HG03442 (cell line): Measurements from ENCODE around the gene CAMK4.
A peak's percentile ranks its signal among the peaks of the same experiment; 100 is the strongest.
"Not testable (repeated sequence)": the region's sequence is repeated elsewhere in the genome, so short reads cannot be mapped to it uniquely, and the experiment has no call there.

Experiments
- ATAC-seq: cut with Tn5 transposase; IDR thresholded peaks from one replicate; pipeline ENCODE4 v1.9.1; 2021; ENCODE audit warnings: mild to moderate bottlenecking, moderate library complexity; ENCODE audit not compliant: unreplicated experiment

CAMK4 gene

DNA sequence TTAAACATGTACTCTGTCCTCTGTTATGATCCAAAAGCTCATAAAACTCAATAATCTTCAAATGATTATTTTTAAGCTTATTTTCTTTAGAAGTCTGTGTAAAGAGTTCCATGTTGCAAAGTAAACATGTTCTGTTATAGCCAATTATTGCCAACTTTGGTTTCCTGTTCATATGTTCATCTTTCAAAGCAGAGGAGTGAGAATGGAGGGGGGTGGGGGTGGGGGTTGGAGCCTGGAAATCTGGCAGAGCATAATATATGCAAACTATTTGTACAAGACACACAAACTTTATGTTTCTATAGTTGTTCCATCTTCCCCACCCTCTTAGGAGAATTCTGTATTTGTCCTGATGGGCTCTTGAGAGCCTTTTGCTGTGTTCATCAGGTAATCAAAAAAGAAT, 153.1 kb downstream of the CAMK4 start:
- no peak for ATAC-seq

- ATAC-seq: no peak
Measured at GRCh38 chr5:111379391-111379816, 155.2 kb downstream of the CAMK4 start.

DNA sequence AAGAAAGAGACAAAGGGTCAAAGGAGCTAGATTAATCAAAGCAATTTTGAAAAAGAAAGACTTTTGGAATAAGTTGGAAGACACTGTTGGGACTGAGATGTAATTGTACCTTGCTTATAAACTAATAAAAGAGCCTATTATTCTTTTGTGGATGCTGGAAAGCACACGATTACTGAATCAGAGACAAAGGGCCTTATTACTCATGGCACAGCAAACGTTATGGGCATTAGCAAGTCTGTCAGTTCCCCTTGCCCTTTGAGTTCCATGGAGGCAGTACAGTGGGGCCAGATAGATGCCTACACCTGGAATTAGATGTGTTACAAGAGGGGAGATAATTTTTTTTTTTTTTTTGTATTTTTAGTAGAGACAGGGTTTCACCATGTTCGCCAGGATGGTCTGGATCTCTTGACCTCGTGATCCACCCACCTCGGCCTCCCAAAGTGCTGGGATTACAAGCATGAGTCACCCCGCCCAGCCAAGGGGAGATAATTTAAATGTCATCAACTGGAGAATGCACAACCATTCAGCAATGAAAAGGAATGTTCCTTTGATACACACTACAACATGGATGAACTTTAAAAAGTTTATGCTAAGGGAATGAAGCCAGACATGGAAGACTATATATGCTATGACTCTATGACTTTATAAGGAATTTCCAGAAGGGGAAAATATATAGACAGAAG, 159.2 kb downstream of the CAMK4 start:
- ATAC-seq: no peak

- no peak for ATAC-seq
Measured at GRCh38 chr5:111384220-111384619, 160.0 kb downstream of the CAMK4 start.

GRCh38 chr5:111385051-111385450, 160.9 kb downstream of the CAMK4 start:
- ATAC-seq: no peak

- no peak for ATAC-seq
Measured at GRCh38 chr5:111385970-111386831, 162.0 kb downstream of the CAMK4 start.

DNA sequence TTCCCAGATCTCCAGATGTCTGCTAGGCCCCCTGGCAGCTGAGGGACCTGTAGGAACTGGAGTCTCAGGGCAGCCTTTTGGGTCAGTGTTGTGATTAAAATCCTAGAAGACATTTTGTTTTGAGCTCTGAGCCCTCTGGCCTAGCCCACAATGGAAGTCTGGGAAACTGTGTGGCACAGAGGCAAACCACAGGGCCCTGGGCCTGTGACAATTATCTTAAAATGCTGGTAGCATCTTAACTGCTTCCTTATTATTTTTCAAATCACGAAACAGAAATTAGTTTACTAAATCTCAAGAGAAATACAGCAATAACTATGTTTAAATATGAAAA, 162.6 kb downstream of the CAMK4 start:
- ATAC-seq: no peak

DNA sequence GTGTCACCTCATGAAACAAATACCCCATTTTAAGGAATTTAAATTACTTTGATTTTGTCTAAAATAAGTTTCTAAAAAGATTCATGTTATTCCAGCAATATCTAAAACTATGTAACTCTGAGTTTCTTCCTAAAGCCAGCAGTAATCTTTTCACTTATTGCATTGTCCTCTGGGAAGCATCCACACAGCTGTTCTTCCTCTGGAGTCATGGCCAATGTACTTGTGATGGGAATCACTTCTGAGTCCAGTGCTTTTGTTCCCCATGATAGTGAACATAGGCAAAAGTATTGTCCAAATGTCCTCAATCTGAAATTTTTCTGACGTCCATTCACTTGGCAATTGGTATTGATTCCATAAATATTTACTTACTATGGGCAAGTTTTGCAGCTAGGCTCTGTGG, 163.2 kb downstream of the CAMK4 start:
- no peak for ATAC-seq

DNA sequence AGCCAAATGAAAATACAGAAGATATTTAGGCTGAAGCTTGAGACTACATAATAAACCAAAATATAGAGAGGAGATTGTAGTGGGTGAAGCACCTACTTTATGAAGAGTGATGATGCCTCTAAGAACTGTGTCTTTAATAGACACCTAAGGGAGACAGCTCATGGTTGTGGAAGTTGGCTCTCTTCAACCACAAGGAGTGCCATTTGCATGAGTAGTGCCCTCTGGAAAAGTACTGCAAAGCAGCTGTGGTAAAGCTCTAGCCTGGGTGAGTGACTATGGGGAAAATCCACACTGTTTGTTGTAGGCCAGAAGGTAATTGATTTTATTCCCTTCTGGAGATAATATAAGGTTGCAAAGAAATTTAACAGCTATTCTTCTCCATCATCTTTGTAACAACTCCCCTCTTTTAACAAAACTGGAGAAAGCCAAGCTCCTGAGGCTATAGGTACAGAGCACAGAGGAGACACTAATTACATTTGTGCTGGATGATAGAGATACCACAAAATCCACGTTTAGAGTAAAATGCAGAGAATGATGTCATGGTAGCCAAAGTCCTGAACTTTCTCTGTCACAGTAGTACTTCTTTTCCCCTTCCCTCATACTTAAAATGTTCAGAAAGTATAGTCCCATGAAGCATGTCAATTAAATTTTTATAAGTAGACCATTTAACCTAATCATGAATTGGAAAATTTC, 165.4 kb downstream of the CAMK4 start:
- ATAC-seq: no peak

DNA sequence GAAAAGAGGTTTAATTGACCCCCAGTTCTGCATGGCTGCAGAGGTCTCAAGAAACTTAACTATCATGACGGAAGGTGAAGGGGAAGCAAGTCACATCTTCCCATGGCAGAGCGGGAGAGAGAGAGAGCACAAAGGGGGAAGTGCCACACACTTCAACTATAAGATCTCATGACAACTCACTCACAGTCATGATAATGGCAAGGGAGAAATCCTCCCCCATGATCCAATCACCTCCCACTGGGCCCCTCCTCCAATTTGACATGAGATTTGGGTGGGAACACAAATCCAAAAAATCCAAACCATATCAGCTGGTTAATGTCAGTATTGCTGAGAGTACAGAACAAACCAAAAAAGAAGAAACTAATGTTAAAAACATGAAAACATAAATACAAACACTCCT, 168.0 kb downstream of the CAMK4 start:
- no peak for ATAC-seq

DNA sequence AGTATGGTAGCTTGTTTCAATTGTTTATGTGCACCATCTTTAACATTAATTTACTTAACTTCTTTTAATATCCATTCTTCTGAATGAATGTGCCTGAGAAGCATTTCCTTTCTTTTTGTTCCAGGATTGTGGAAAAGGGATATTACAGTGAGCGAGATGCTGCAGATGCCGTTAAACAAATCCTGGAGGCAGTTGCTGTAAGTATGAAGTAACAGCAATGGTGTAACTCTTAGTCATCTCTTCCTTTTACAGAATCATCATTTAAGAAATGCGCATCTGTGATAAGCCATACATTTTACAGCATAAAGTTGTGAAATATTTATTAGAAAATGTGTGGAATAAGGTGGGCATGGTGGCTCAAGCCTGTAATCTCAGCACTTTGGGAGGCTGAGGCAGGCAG, 170.4 kb downstream of the CAMK4 start:
- ATAC-seq: no peak

DNA sequence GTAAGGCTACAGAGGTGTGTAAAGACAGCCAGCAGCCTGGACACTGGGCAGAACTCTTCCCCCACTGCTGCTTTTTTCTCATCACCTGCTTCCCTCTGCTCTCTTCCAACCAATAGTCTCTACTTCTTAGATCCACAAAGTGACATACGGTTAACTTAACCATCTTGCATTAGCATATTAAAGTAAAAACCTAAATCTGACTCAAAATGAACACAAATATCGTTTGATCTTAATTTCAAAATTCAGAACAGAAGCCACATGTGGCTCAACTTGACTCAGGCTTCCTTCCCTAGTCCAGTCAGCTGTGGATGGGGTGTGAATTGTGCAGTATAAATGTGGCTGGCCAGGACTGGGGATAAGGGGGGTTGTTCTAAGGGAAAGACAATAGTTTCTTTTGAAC, 173.8 kb downstream of the CAMK4 start:
- ATAC-seq: peak; percentile 63

DNA sequence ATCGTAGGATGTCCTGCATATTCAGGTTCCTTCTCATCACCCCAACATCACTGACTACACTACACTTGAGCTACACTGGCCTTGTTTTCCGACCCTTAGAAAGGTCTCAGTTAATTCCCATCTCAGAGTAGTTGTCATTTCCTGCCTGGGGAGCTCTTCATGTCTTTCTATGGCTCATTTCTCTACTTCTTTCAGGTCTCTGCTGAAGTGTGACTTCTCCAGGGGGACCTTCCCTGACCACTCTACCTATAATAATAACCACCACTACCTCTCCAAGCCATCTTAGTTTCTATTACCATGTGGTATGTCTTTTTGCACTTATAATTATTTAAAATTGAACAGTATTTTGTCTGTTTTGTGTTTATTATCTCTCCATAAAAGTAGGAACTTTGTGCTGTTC, 174.9 kb downstream of the CAMK4 start:
- ATAC-seq: no peak

- no peak for ATAC-seq
Measured at GRCh38 chr5:111401906-111402305, 177.7 kb downstream of the CAMK4 start.

GRCh38 chr5:111404270-111404769, 180.1 kb downstream of the CAMK4 start:
- ATAC-seq: no peak

- ATAC-seq: no peak
Measured at GRCh38 chr5:111407562-111407961, 183.4 kb downstream of the CAMK4 start.

DNA sequence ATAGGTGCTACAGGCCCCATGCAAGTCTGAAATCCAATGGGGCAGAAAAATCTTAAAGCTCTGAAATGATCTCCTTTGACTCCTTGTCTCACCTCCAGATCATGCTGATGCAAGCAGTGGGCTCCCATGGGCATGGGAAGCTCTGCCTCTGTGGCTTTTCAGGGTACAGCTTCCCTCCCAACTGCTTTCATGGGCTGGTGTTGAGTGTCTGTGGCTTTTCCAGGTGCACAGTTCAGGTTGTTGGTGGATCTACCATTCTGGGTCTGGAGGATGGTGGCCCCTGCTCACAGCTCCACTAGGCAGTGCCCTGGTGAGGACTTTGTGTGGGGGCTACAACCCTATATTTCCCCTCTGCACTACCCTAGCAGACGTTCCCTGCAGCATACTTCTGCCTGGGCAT, 184.6 kb downstream of the CAMK4 start:
- no peak for ATAC-seq

DNA sequence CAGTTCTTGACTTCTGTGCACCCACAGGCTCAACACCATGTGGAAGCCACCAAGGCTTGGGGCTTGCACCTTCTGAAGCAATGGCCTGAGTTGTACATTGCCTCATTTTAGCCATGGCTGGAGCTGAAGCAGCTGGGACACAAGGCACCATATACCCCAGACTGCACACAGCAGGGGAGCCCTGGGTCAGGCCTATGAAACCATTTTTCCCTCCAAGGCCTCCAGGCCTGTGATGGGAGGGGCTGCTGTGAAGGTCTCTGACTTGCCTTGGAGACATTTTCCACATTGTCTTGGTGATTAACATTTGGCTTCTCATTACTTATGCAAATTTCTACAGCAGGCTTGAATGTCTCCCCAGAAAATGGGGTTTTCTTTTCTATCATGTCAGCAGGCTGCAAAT, 185.1 kb downstream of the CAMK4 start:
- not testable (repeated sequence) for ATAC-seq

- not testable (repeated sequence) for ATAC-seq
Measured at GRCh38 chr5:111410067-111410466, 185.9 kb downstream of the CAMK4 start.

DNA sequence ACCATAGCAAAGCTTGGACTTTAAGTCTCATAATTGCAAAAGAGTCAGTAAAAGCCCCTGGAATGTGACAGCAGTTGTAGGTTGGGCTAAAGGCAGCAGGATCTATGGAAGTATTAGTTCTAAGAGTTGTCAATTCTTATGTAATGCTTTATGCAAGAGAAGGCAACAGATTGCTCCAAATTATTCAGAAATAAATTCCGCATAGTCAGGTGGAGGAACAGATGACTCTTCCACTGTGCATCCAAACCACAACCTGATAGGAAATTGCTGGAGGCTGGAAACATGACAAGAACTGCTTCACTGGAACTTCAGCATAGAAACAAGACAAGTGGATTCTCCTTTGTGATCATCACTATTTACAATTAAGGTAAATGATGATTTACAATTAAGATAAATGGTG, 187.1 kb downstream of the CAMK4 start:
- ATAC-seq: no peak

- ATAC-seq: no peak
Measured at GRCh38 chr5:111412593-111412992, 188.4 kb downstream of the CAMK4 start.

DNA sequence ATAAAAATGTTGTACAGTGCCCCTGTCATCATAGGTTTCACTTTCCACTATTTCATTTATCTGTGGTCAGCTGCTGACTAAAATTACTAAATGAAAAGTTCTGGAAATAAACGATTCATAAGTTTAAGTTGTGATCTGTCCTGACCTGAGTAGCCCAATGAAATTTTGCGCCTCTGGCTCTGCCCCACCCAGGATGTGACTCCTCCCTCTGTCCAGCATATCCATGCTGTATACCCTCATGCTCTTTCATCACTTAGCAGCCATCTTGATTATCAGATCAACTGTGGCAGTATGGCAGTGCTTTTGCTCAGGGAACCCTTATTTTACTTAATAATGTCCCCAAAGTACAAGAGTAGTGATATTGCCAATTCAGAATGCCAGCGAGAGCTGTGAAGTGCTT, 190.9 kb downstream of the CAMK4 start:
- ATAC-seq: no peak
